Neural cell (in vitro differentiated cells): ENCODE data around the gene ZFYVE28. TPM values are rescaled to one million over a fixed set of nuclear protein-coding genes. Genes with fewer than 3 reads are reported as not detected.

ENCODE experiments used
- H2AFZ ChIP-seq: fragments of 200-600, 300-800 bp; sonication (generic), shearing (Covaris generic); 2 replicates; pipeline ENCODE4 v1.6.0; 2014; ENCODE audit warnings: low read depth, mild to moderate bottlenecking, antibody characterized with exemption, low read length, moderate library complexity
- H3F3A ChIP-seq: fragments of 200-600 bp; shearing (Covaris generic); 2 replicates; pipeline ENCODE4 v1.6.1; 2016; ENCODE audit warnings: mild to moderate bottlenecking, moderate library complexity, mixed read lengths, antibody characterized with exemption, low read length; ENCODE audit not compliant: insufficient read depth, poor library complexity, severe bottlenecking
- H3K27ac ChIP-seq: fragments of 200-600, 300-800 bp; sonication (generic), shearing (Covaris generic); 2 replicates; pipeline ENCODE4 v1.5.1; 2014; ENCODE audit warnings: mild to moderate bottlenecking, low read length, moderate library complexity
- H3K27me3 ChIP-seq: fragments of 300-800, 200-600 bp; sonication (generic), shearing (Covaris generic); 2 replicates; pipeline ENCODE4 v1.6.0; 2014; ENCODE audit warnings: mild to moderate bottlenecking, low read depth, low read length, moderate library complexity; ENCODE audit not compliant: insufficient read depth
- H3K36me3 ChIP-seq: fragments of 300-800, 200-600 bp; sonication (generic), shearing (Covaris generic); 2 replicates; pipeline ENCODE4 v1.5.1; 2014; ENCODE audit warnings: mild to moderate bottlenecking, antibody characterized with exemption, low read length, moderate library complexity; ENCODE audit not compliant: insufficient read depth
- H3K4me2 ChIP-seq: fragments of 300-800, 200-600 bp; sonication (generic), shearing (Covaris generic); 2 replicates; pipeline ENCODE4 v1.6.0; 2014; ENCODE audit warnings: mild to moderate bottlenecking, low read length
- H3K4me3 ChIP-seq: fragments of 300-800, 200-600 bp; sonication (generic), shearing (Covaris generic); 2 replicates; pipeline ENCODE4 v1.5.1; 2014; ENCODE audit warnings: mild to moderate bottlenecking, low read length, moderate library complexity
- H3K79me2 ChIP-seq: fragments of 200-600 bp; shearing (Covaris generic); replicated peaks from 2 replicates; pipeline ENCODE4 v1.6.0; 2014; ENCODE audit warnings: mild to moderate bottlenecking, low read length, moderate library complexity; ENCODE audit not compliant: insufficient read depth
- H3K9ac ChIP-seq: fragments of 300-800, 200-600 bp; sonication (generic), shearing (Covaris generic); 2 replicates; pipeline ENCODE4 v1.6.1; 2016; ENCODE audit warnings: mild to moderate bottlenecking, low read length, mixed read lengths
- H3K9me2 ChIP-seq: fragments of 200-600 bp; shearing (Covaris generic); 2 replicates; pipeline ENCODE4 v1.6.1; 2016; ENCODE audit warnings: mild to moderate bottlenecking, low read length, mixed read lengths; ENCODE audit not compliant: insufficient read depth
- H3K9me3 ChIP-seq: fragments of 200-600, 300-800 bp; sonication (generic), shearing (Covaris generic); 2 replicates; pipeline ENCODE4 v1.6.1; 2016; ENCODE audit warnings: mild to moderate bottlenecking, mixed run types, low read length, moderate library complexity, mixed read lengths
- H4K20me1 ChIP-seq: fragments of 200-600 bp; shearing (Covaris generic); 2 replicates; pipeline ENCODE4 v1.6.1; 2016; ENCODE audit warnings: mild to moderate bottlenecking, mixed run types; ENCODE audit not compliant: insufficient read depth
- EP300 ChIP-seq: fragments of 450-650 bp; conservative IDR thresholded peaks from 2 replicates; pipeline ENCODE4 v1.6.1; 2014; ENCODE audit warnings: antibody characterized with exemption, mild to moderate bottlenecking, moderate library complexity; ENCODE audit not compliant: poor library complexity, severe bottlenecking
- EZH2 ChIP-seq: fragments of 200-600, 300-800 bp; shearing (Covaris generic), sonication (generic); IDR thresholded peaks from 2 replicates; pipeline ENCODE4 v1.6.1; 2014; ENCODE audit warnings: antibody characterized with exemption, low read length, borderline replicate concordance, mild to moderate bottlenecking; ENCODE audit not compliant: insufficient read depth, poor library complexity, severe bottlenecking
- MXI1 ChIP-seq: fragments of 450-650 bp; conservative IDR thresholded peaks from 2 replicates; pipeline ENCODE4 v1.6.1; 2014; ENCODE audit warnings: antibody characterized with exemption, mild to moderate bottlenecking; ENCODE audit not compliant: poor library complexity, severe bottlenecking
- POLR2AphosphoS5 ChIP-seq: IDR thresholded peaks from 2 replicates; pipeline ENCODE4 v1.6.1; 2012
- RAD21 ChIP-seq: fragments of 450-650 bp; conservative IDR thresholded peaks from 2 replicates; pipeline ENCODE4 v1.6.1; 2014; ENCODE audit warnings: antibody characterized with exemption, mild to moderate bottlenecking, moderate library complexity
- REST ChIP-seq: IDR thresholded peaks from 2 replicates; pipeline ENCODE4 v1.6.1; 2012; ENCODE audit warnings: borderline replicate concordance
- SMC3 ChIP-seq: fragments of 450-650 bp; conservative IDR thresholded peaks from 2 replicates; pipeline ENCODE4 v1.6.1; 2014; ENCODE audit warnings: antibody characterized with exemption, mild to moderate bottlenecking, moderate library complexity; ENCODE audit not compliant: poor library complexity
- TAF1 ChIP-seq: IDR thresholded peaks from 2 replicates; pipeline ENCODE4 v1.6.1; 2012; ENCODE audit warnings: low read depth
- polyA plus RNA-seq: library from polyadenylated mRNA; depleted of rRNA; stranded (reverse); fragments of >200 nt; gene quantifications from 2 replicates; pipeline ENCODE4 v1.2.3, GENCODE V29; 2014
- TF ChIP-seq, protein P1 (sequence below): fragments of 450-650 bp; IDR thresholded peaks from 2 replicates; pipeline ENCODE4 v1.5.1; 2014; ENCODE audit warnings: antibody characterized with exemption, mild to moderate bottlenecking, moderate library complexity; ENCODE audit not compliant: poor library complexity, severe bottlenecking

The ZFYVE28 gene
- polyA plus RNA-seq, 1 donor from 2014 or later: 2.4 TPM

DNA sequence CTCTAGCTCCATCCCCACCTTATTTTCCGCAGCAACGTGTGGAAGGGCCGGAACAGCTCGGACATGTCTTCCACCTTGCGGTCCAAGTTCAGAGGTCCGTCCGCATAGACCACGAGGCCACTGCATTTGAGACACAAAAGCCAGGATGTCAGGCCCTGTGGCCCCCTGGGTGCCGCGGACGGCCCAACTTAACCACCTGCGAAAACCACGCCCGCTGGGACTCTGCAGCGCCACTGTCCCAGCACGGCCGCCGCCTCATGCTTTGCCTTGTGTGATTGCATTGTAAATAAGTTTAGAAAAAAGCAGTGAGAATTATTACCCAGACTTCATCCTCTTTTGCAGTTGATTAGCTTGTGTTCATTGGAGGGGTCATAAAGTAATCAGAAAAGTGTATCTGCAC is 98.3 kb downstream of the ZFYVE28 start:
- H3K4me2 ChIP-seq: no peak overlapping the region
- H3K9me2 ChIP-seq: no peaks in the 10 kb centered on the region
- H3K36me3 ChIP-seq: no peaks in the 10 kb centered on the region
- H3K27me3 ChIP-seq: no peaks in the 10 kb centered on the region
- H3F3A ChIP-seq: no peaks in the 10 kb centered on the region
- no peaks in the 10 kb centered on the region for H3K79me2 ChIP-seq
- H3K27ac ChIP-seq: no peak overlapping the region
- no peak overlapping the region for H2AFZ ChIP-seq
- H3K4me3 ChIP-seq: no peak overlapping the region
- H3K9me3 ChIP-seq: no peaks in the 10 kb centered on the region
- TF ChIP-seq SMC3 (no peak), REST (no peak), EP300 (no peak), RAD21 (no peak), TAF1 (no peak), POLR2AphosphoS5 (no peak), EZH2 (no peak), MXI1 (no peak)
- TF ChIP-seq, protein P1, sequence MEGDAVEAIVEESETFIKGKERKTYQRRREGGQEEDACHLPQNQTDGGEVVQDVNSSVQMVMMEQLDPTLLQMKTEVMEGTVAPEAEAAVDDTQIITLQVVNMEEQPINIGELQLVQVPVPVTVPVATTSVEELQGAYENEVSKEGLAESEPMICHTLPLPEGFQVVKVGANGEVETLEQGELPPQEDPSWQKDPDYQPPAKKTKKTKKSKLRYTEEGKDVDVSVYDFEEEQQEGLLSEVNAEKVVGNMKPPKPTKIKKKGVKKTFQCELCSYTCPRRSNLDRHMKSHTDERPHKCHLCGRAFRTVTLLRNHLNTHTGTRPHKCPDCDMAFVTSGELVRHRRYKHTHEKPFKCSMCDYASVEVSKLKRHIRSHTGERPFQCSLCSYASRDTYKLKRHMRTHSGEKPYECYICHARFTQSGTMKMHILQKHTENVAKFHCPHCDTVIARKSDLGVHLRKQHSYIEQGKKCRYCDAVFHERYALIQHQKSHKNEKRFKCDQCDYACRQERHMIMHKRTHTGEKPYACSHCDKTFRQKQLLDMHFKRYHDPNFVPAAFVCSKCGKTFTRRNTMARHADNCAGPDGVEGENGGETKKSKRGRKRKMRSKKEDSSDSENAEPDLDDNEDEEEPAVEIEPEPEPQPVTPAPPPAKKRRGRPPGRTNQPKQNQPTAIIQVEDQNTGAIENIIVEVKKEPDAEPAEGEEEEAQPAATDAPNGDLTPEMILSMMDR: no peak
- no peak overlapping the region for H3K9ac ChIP-seq
- H4K20me1 ChIP-seq: no peaks in the 10 kb centered on the region

DNA sequence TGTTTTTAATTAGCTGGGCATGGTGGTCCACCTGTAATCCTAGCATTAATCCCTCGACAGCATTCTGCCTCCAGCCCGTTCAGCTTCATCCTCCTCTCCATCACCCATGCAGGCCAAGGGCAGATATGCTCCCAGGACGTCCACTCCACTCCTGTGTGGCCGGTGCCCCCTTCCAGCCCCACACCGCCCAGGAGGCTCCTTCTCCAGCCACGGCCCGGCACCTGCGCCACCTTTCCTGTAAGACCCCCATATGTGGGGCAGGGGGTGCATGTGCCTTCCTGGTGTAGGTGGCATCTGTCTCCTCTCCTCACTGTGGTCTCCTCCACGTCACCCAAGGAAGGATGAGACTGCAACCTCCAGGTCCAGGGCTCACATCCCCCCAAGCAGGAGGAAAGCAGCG is 99.6 kb downstream of the ZFYVE28 start:
- Histone ChIP-seq H2AFZ (no peak overlapping the region), H3K9me2 (no peaks in the 10 kb centered on the region), H3K27ac (no peak overlapping the region), H3K4me3 (no peak overlapping the region), H3K9me3 (no peaks in the 10 kb centered on the region), H3F3A (no peaks in the 10 kb centered on the region), H3K4me2 (no peak overlapping the region), H3K27me3 (no peaks in the 10 kb centered on the region), H3K9ac (no peak overlapping the region), H3K36me3 (no peaks in the 10 kb centered on the region), H4K20me1 (no peaks in the 10 kb centered on the region), H3K79me2 (no peaks in the 10 kb centered on the region)
- TF ChIP-seq MXI1 (no peak), SMC3 (no peak), EP300 (no peak), REST (no peak), RAD21 (no peak), TAF1 (no peak), EZH2 (no peak), POLR2AphosphoS5 (no peak)
- TF ChIP-seq, protein P1: no peak
